ENCODE data around the gene DOCK4. TPM values are rescaled to one million over a fixed set of nuclear protein-coding genes. Genes with fewer than 3 reads are reported as not detected.
A peak's percentile ranks its signal among the peaks of the same experiment; 100 is the strongest.

DOCK4 gene
- total and polyA plus RNA-seq, 4 donors: 40.3 to 95.0 (median 56.4) TPM

GRCh38 chr7:111832174-111832573, 374.0 kb downstream of the DOCK4 start:
- Histone ChIP-seq H3K27ac (ENCODE audit: low read depth, low read length) (no peak overlapping the region), H3K27me3 (ENCODE audit: control insufficient read depth, insufficient read depth, low read length) (no peaks in the 10 kb centered on the region), H3K9me3 (ENCODE audit: control insufficient read depth, insufficient read depth, low read length) (no peaks in the 10 kb centered on the region), H3K4me1 (ENCODE audit: control insufficient read depth, insufficient read depth, low read length) (no peaks in the 10 kb centered on the region), H3K36me3 (ENCODE audit: control insufficient read depth, insufficient read depth, low read length) (peaks cover 10% of the 10 kb centered on the region), H3K4me3 (ENCODE audit: low read depth, low read length) (no peak overlapping the region)
- WGBS (ENCODE audit: insufficient coverage): 93% methylated on average over 3 of the region's 5 CpGs
- no peak for DNase-seq (ENCODE audit: low read depth in 4 of 6, low spot score in 6 of 6)

GRCh38 chr7:111829221-111829620, 377.0 kb downstream of the DOCK4 start:
- Histone ChIP-seq H3K27me3 (ENCODE audit: control insufficient read depth, insufficient read depth, low read length) (no peaks in the 10 kb centered on the region), H3K36me3 (ENCODE audit: control insufficient read depth, insufficient read depth, low read length) (peaks cover 10% of the 10 kb centered on the region), H3K4me1 (ENCODE audit: control insufficient read depth, insufficient read depth, low read length) (no peaks in the 10 kb centered on the region), H3K9me3 (ENCODE audit: control insufficient read depth, insufficient read depth, low read length) (no peaks in the 10 kb centered on the region), H3K4me3 (ENCODE audit: low read depth, low read length) (no peak overlapping the region), H3K27ac (ENCODE audit: low read depth, low read length) (no peak overlapping the region)
- no CpG with 5 or more reads among the region's 2 CpGs for WGBS (ENCODE audit: insufficient coverage)
- no peak for DNase-seq (ENCODE audit: low read depth in 4 of 6, low spot score in 6 of 6)

- no peak for DNase-seq (ENCODE audit: low read depth in 4 of 6, low spot score in 6 of 6)
- no peaks in the 10 kb centered on the region for H3K9me3 ChIP-seq (ENCODE audit: control insufficient read depth, insufficient read depth, low read length)
- H3K4me1 ChIP-seq (ENCODE audit: control insufficient read depth, insufficient read depth, low read length): no peaks in the 10 kb centered on the region
- H3K36me3 ChIP-seq (ENCODE audit: control insufficient read depth, insufficient read depth, low read length): peaks cover 10% of the 10 kb centered on the region
- no peak overlapping the region for H3K4me3 ChIP-seq (ENCODE audit: low read depth, low read length)
- no CpG with 5 or more reads among the region's 1 CpG for WGBS (ENCODE audit: insufficient coverage)
- H3K27ac ChIP-seq (ENCODE audit: low read depth, low read length): no peak overlapping the region
- no peaks in the 10 kb centered on the region for H3K27me3 ChIP-seq (ENCODE audit: control insufficient read depth, insufficient read depth, low read length)
Measured at GRCh38 chr7:111827863-111828504, 378.2 kb downstream of the DOCK4 start.

DNA sequence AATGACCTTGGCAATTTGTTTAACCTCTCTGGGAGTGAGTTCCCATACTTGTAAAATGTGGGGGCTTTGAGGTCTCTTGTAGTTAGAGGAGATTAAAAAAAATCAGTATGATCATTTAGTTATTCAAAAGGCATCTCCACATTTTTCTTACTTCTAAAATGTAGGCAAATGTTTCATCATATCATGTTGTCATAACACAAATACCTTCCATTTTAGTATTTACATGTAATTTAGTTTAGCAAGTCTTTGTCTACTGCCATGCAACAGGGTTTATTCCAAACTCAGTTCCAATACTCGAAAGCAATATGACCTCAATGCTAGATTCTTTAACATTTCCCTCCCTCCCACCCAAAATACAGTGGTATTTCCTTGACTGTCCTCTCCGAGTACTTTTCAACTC, 381.2 kb downstream of the DOCK4 start:
- Histone ChIP-seq H3K27me3 (ENCODE audit: control insufficient read depth, insufficient read depth, low read length) (no peaks in the 10 kb centered on the region), H3K4me3 (ENCODE audit: low read depth, low read length) (no peak overlapping the region), H3K9me3 (ENCODE audit: control insufficient read depth, insufficient read depth, low read length) (no peaks in the 10 kb centered on the region), H3K27ac (ENCODE audit: low read depth, low read length) (no peak overlapping the region), H3K36me3 (ENCODE audit: control insufficient read depth, insufficient read depth, low read length) (peaks cover under 1% of the 10 kb centered on the region), H3K4me1 (ENCODE audit: control insufficient read depth, insufficient read depth, low read length) (no peaks in the 10 kb centered on the region)
- DNase-seq (ENCODE audit: low read depth in 4 of 6, low spot score in 6 of 6): no peak
- WGBS (ENCODE audit: insufficient coverage): no CpG with 5 or more reads among the region's 2 CpGs

- peak in 1 of 6 donors; percentile 35 for DNase-seq (ENCODE audit: low read depth in 4 of 6, low spot score in 6 of 6)
- Histone ChIP-seq H3K27me3 (ENCODE audit: control insufficient read depth, insufficient read depth, low read length) (no peaks in the 10 kb centered on the region), H3K4me1 (ENCODE audit: control insufficient read depth, insufficient read depth, low read length) (no peaks in the 10 kb centered on the region), H3K27ac (ENCODE audit: low read depth, low read length) (no peak overlapping the region), H3K4me3 (ENCODE audit: low read depth, low read length) (no peak overlapping the region), H3K36me3 (ENCODE audit: control insufficient read depth, insufficient read depth, low read length) (no peaks in the 10 kb centered on the region), H3K9me3 (ENCODE audit: control insufficient read depth, insufficient read depth, low read length) (no peaks in the 10 kb centered on the region)
- WGBS (ENCODE audit: insufficient coverage): no CpG with 5 or more reads among the region's 4 CpGs
Measured at GRCh38 chr7:111823826-111824225, 382.4 kb downstream of the DOCK4 start.

DNA sequence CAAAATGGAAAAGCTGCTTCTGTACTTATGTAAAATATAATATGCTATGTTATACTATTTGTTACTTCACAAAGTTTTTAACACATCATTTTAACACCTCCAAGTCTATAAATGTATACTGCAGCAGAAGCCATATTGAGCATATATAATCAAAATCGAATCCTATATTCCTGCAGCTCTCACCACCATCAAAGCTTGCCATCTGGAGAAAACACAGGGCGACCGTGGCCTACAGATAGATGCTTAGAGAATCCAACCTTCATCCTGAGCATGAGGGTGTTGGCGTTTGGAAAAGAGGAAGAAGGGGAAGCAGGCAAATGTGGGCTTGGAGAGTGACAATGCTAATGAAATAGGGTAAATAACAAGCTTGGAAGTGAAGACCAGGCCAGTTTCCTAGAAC, 385.2 kb downstream of the DOCK4 start:
- Histone ChIP-seq H3K9me3 (ENCODE audit: control insufficient read depth, insufficient read depth, low read length) (no peaks in the 10 kb centered on the region), H3K4me3 (ENCODE audit: low read depth, low read length) (no peak overlapping the region), H3K4me1 (ENCODE audit: control insufficient read depth, insufficient read depth, low read length) (no peaks in the 10 kb centered on the region), H3K27ac (ENCODE audit: low read depth, low read length) (no peak overlapping the region), H3K27me3 (ENCODE audit: control insufficient read depth, insufficient read depth, low read length) (no peaks in the 10 kb centered on the region), H3K36me3 (ENCODE audit: control insufficient read depth, insufficient read depth, low read length) (no peaks in the 10 kb centered on the region)
- peak in 1 of 6 donors; percentile 71 for DNase-seq (ENCODE audit: low read depth in 4 of 6, low spot score in 6 of 6)
- WGBS (ENCODE audit: insufficient coverage): no CpG with 5 or more reads among the region's 4 CpGs

DNA sequence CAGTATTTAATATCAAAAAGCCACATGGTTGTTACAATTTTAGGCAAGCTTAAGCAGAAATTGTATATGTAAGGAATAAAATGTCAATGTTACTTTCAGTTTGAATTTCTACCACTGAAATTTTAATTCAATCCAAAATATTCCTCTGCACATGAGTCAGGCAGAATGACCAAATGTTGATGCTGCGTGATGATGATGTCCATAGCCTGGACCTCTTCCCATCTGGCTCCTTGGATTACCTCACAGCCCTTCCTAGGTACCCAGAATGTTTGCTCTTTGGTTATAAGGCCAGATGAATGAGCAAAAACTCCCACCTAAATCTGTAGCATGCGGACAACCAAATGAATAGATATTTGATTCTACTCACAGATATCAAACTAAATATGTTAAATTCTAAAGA, 385.6 kb downstream of the DOCK4 start:
- no CpG with 5 or more reads among the region's 2 CpGs for WGBS (ENCODE audit: insufficient coverage)
- Histone ChIP-seq H3K27ac (ENCODE audit: low read depth, low read length) (no peak overlapping the region), H3K9me3 (ENCODE audit: control insufficient read depth, insufficient read depth, low read length) (no peaks in the 10 kb centered on the region), H3K4me1 (ENCODE audit: control insufficient read depth, insufficient read depth, low read length) (no peaks in the 10 kb centered on the region), H3K4me3 (ENCODE audit: low read depth, low read length) (no peak overlapping the region), H3K36me3 (ENCODE audit: control insufficient read depth, insufficient read depth, low read length) (no peaks in the 10 kb centered on the region), H3K27me3 (ENCODE audit: control insufficient read depth, insufficient read depth, low read length) (no peaks in the 10 kb centered on the region)
- DNase-seq (ENCODE audit: low read depth in 4 of 6, low spot score in 6 of 6): peak in 1 of 6 donors; percentile 38

DNA sequence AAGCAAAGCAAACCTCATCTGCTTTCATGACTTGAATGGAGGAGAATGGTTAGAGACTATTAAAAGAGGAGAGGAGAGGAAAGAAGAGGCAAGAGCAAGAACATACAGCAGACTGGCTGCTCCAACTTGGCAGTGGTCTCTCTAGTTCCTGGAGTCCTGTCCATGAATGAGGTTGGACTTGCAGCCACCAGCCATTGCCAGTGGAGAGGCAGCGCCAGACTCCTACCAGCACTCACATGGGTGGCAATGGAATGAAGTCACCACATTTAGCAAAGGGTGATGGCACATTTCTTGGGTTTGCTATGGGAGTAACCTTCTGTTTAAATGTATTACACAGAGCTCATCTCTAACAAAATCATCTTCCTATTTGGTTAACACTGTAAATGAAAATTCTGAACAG, 386.1 kb downstream of the DOCK4 start:
- no CpG with 5 or more reads among the region's 1 CpG for WGBS (ENCODE audit: insufficient coverage)
- no peaks in the 10 kb centered on the region for H3K4me1 ChIP-seq (ENCODE audit: control insufficient read depth, insufficient read depth, low read length)
- H3K9me3 ChIP-seq (ENCODE audit: control insufficient read depth, insufficient read depth, low read length): no peaks in the 10 kb centered on the region
- peak in 1 of 6 donors; percentile 45 for DNase-seq (ENCODE audit: low read depth in 4 of 6, low spot score in 6 of 6)
- no peaks in the 10 kb centered on the region for H3K36me3 ChIP-seq (ENCODE audit: control insufficient read depth, insufficient read depth, low read length)
- no peak overlapping the region for H3K4me3 ChIP-seq (ENCODE audit: low read depth, low read length)
- H3K27me3 ChIP-seq (ENCODE audit: control insufficient read depth, insufficient read depth, low read length): no peaks in the 10 kb centered on the region
- H3K27ac ChIP-seq (ENCODE audit: low read depth, low read length): no peak overlapping the region

GRCh38 chr7:111815354-111815753, 390.8 kb downstream of the DOCK4 start:
- no CpG with 5 or more reads among the region's 1 CpG for WGBS (ENCODE audit: insufficient coverage)
- H3K4me3 ChIP-seq (ENCODE audit: low read depth, low read length): no peak overlapping the region
- H3K27ac ChIP-seq (ENCODE audit: low read depth, low read length): no peak overlapping the region
- DNase-seq (ENCODE audit: low read depth in 4 of 6, low spot score in 6 of 6): no peak
- H3K27me3 ChIP-seq (ENCODE audit: control insufficient read depth, insufficient read depth, low read length): no peaks in the 10 kb centered on the region
- H3K36me3 ChIP-seq (ENCODE audit: control insufficient read depth, insufficient read depth, low read length): no peaks in the 10 kb centered on the region
- no peaks in the 10 kb centered on the region for H3K4me1 ChIP-seq (ENCODE audit: control insufficient read depth, insufficient read depth, low read length)
- no peaks in the 10 kb centered on the region for H3K9me3 ChIP-seq (ENCODE audit: control insufficient read depth, insufficient read depth, low read length)

- peaks cover 4% of the 10 kb centered on the region for H3K36me3 ChIP-seq (ENCODE audit: control insufficient read depth, insufficient read depth, low read length)
- DNase-seq (ENCODE audit: low read depth in 4 of 6, low spot score in 6 of 6): no peak
- WGBS (ENCODE audit: insufficient coverage): no CpG with 5 or more reads among the region's 4 CpGs
Measured at GRCh38 chr7:111813306-111813705, 392.9 kb downstream of the DOCK4 start.

More at GRCh38 chr7:111813306-111813705, 392.9 kb downstream of the DOCK4 start:
- Histone ChIP-seq H3K27ac (ENCODE audit: low read depth, low read length) (no peak overlapping the region), H3K9me3 (ENCODE audit: control insufficient read depth, insufficient read depth, low read length) (no peaks in the 10 kb centered on the region), H3K4me1 (ENCODE audit: control insufficient read depth, insufficient read depth, low read length) (no peaks in the 10 kb centered on the region), H3K4me3 (ENCODE audit: low read depth, low read length) (no peak overlapping the region), H3K27me3 (ENCODE audit: control insufficient read depth, insufficient read depth, low read length) (no peaks in the 10 kb centered on the region)
